ENCODE data around the gene PJVK. TPM values are rescaled to one million over a fixed set of nuclear protein-coding genes. Genes with fewer than 3 reads are reported as not detected.

The PJVK gene
- total and polyA plus RNA-seq, 8 donors: 0.88 to 7.1 (median 1.7) TPM

GRCh38 chr2:178491612-178492011 is 40.4 kb downstream of the PJVK start:
- DNase-seq: no peak
- Histone ChIP-seq H3K9me3 (no peaks in the 10 kb centered on the region), H3K27me3 (no peaks in the 10 kb centered on the region), H3K4me3 (no peak overlapping the region), H3K27ac (no peak overlapping the region), H3K36me3 (peaks cover 0 to 49% (median 8%) of the 10 kb centered on the region in 3 donors), H3K4me1 (no peaks in the 10 kb centered on the region)
- intact Hi-C loops (cut with DNase I): no loop called here
- no peak for TF ChIP-seq CTCF (IDR thresholded peaks at IDR 0.05)
- FAIRE-seq: no peak
- WGBS, 2 donors: 82 to 90% methylated on average over 6 of the region's 6 CpGs
- no peak for ATAC-seq

GRCh38 chr2:178496049-178496448 is 44.9 kb downstream of the PJVK start:
- TF ChIP-seq CTCF (IDR thresholded peaks at IDR 0.05): no peak
- no peak for ATAC-seq
- FAIRE-seq: no peak
- no peak for DNase-seq
- peaks cover 0 to 62% (median 13%) of the 10 kb centered on the region in 3 donors for H3K36me3 ChIP-seq
- H3K4me3 ChIP-seq: no peak overlapping the region
- no peak overlapping the region for H3K27ac ChIP-seq
- H3K9me3 ChIP-seq: no peaks in the 10 kb centered on the region
- WGBS, 2 donors: 59 to 67% methylated on average over 4 of the region's 4 CpGs
- no peaks in the 10 kb centered on the region for H3K27me3 ChIP-seq
- intact Hi-C loops (cut with DNase I): no loop called here
- no peaks in the 10 kb centered on the region for H3K4me1 ChIP-seq

GRCh38 chr2:178498137-178498536 is 47.0 kb downstream of the PJVK start:
- Histone ChIP-seq H3K27me3 (no peaks in the 10 kb centered on the region), H3K4me3 (no peak overlapping the region), H3K36me3 (peaks cover 0 to 74% (median 18%) of the 10 kb centered on the region in 3 donors), H3K9me3 (no peaks in the 10 kb centered on the region), H3K27ac (no peak overlapping the region), H3K4me1 (no peaks in the 10 kb centered on the region)
- no peak for ATAC-seq
- TF ChIP-seq CTCF (IDR thresholded peaks at IDR 0.05): no peak
- intact Hi-C loops (cut with DNase I): no loop called here
- no peak for DNase-seq
- no peak for FAIRE-seq

- Histone ChIP-seq H3K9me3 (no peaks in the 10 kb centered on the region), H3K36me3 (peaks cover 0 to 76% (median 9%) of the 10 kb centered on the region in 3 donors), H3K27me3 (no peaks in the 10 kb centered on the region), H3K4me1 (no peaks in the 10 kb centered on the region), H3K27ac (no peak overlapping the region), H3K4me3 (no peak overlapping the region)
- ATAC-seq: no peak
- WGBS, 2 donors: 96 to 99% methylated on average over 3 of the region's 3 CpGs
- DNase-seq: no peak
- intact Hi-C loops (cut with DNase I): no loop called here
- no peak for TF ChIP-seq CTCF (IDR thresholded peaks at IDR 0.05)
- no peak for FAIRE-seq
Observed at GRCh38 chr2:178499640-178500039, 48.5 kb downstream of the PJVK start.

DNA sequence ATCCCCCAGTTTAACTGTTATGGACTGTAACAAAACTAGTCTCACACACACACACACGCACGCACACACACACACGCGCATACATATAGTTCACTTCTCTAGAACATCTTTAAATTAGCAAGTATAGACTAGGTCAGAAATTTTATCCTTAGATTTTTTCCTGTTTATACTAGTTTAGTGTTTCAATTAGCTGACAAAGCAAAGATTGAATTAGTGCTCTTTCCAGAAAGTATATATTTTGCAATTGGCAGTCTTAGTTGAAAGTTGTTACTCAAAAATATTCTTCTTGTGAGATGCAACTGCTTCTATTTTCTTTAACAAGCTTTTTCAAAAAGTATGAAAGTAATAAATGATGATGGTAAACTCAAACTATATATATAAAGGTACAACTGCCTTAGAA is 51.6 kb downstream of the PJVK start:
- Histone ChIP-seq H3K9me3 (no peaks in the 10 kb centered on the region), H3K27me3 (no peaks in the 10 kb centered on the region), H3K4me1 (no peaks in the 10 kb centered on the region), H3K36me3 (peaks cover 0 to 61% (median 9%) of the 10 kb centered on the region in 3 donors), H3K27ac (no peak overlapping the region), H3K4me3 (no peak overlapping the region)
- no peak for TF ChIP-seq CTCF (IDR thresholded peaks at IDR 0.05)
- no peak for DNase-seq
- intact Hi-C loops (cut with DNase I): no loop called here
- WGBS, 2 donors: 96% methylated on average over 4 of the region's 4 CpGs
- FAIRE-seq: no peak
- ATAC-seq: no peak

Measured in pancreas (tissue), 10 donors.